K562 (cell line): ENCODE results near the gene CT47A1. TPM values are rescaled to one million over a fixed set of nuclear protein-coding genes. Genes with fewer than 3 reads are reported as not detected.

Source experiments
- ATAC-seq: fragments of 200-7000 bp; cut with Tn5 transposase; 3 replicates; pipeline ENCODE4 v1.9.1; 2020; ENCODE audit warnings: moderate library complexity
- BruUV-seq: library from RNA; stranded (reverse); fragments of 400-500 nt; replicated peaks from 2 replicates; lab custom pipeline; 2021; lab: Mats Ljungman, UMichigan
- CTCF ChIA-PET: fragments of 300-600 bp; formaldehyde crosslinking; extraction: SDS; loops from one replicate; lab custom pipeline; 2021; ENCODE audit warnings: low intra/inter-chr PET ratio; lab: Yijun Ruan, JAX
- POLR2A ChIA-PET: fragments of 300-600, 350-650 bp; sonication (Branson Sonifier 250); formaldehyde crosslinking; extraction: SDS; loops from one replicate; lab custom pipeline; 2021; ENCODE audit warnings: antibody characterized with exemption, inconsistent platforms; lab: Yijun Ruan, JAX
- DNase-seq, 4 experiments: peaks; one replicate each; pipeline versions ENCODE4 v3.0.0 to v3.0.0-alpha.2; 2011 to 2018; ENCODE audit warnings: low spot score in 3 of 4, mixed read lengths in 3 of 4; ENCODE audit errors: extremely low read depth in 1 of 4
- FAIRE-seq: peaks from 2 replicates; lab custom pipeline; 2011; peaks lifted over from hg19 to GRCh38; lab: Jason Lieb, UNC
- H2AFZ ChIP-seq: 2 replicates; pipeline ENCODE4 v1.6.0; 2011; ENCODE audit warnings: low read depth, low read length, control low read depth, inconsistent platforms
- H3K27ac ChIP-seq: fragments of 200-600 bp; 3 replicates; pipeline ENCODE4 v1.8.0; 2011; ENCODE audit warnings: low read depth, mild to moderate bottlenecking, control low read depth, inconsistent platforms, low read length, moderate library complexity, mixed read lengths; ENCODE audit errors: extremely low read depth
- H3K27me3 ChIP-seq, 2 experiments: fragments of 300-600 bp in 1 of 2; 2 replicates in 1 of 2; 3 replicates in 1 of 2; pipeline versions ENCODE4 v1.6.0 to v1.8.0; 2011; ENCODE audit warnings: inconsistent platforms in 2 of 2, low read length in 2 of 2, mild to moderate bottlenecking in 1 of 2, mixed read lengths in 1 of 2, moderate library complexity in 1 of 2; ENCODE audit not compliant: control insufficient read depth in 2 of 2, insufficient read depth in 2 of 2
- H3K36me3 ChIP-seq: fragments of 300-600 bp; 3 replicates; pipeline ENCODE4 v1.8.0; 2011; ENCODE audit warnings: mild to moderate bottlenecking, low read length, inconsistent platforms; ENCODE audit not compliant: control insufficient read depth, insufficient read depth
- H3K4me1 ChIP-seq, 2 experiments: fragments of 200-600 bp in 1 of 2; replicated peaks in 1 of 2; 2 replicates in 1 of 2; 3 replicates in 1 of 2; pipeline versions ENCODE4 v1.5.1 to v1.8.0; 2011; ENCODE audit warnings: inconsistent platforms in 2 of 2, low read length in 2 of 2, mild to moderate bottlenecking in 1 of 2, mixed read lengths in 1 of 2, moderate library complexity in 1 of 2; ENCODE audit not compliant: control insufficient read depth in 2 of 2, insufficient read depth in 2 of 2
- H3K4me2 ChIP-seq: 2 replicates; pipeline ENCODE4 v1.6.1; 2011; ENCODE audit warnings: low read length, control low read depth, inconsistent platforms, mixed read lengths; ENCODE audit not compliant: insufficient read depth
- H3K4me3 ChIP-seq: fragments of 200-600 bp; sonication (generic), shearing (Covaris generic); 2 replicates; pipeline ENCODE4 v1.5.1; 2016; ENCODE audit warnings: control low read depth, inconsistent platforms
- H3K79me2 ChIP-seq: fragments of 200-600 bp; 3 replicates; pipeline ENCODE4 v1.8.0; 2011; ENCODE audit warnings: low read length, inconsistent platforms; ENCODE audit not compliant: control insufficient read depth, insufficient read depth
- H3K9ac ChIP-seq, 2 experiments: 2 replicates each; pipeline versions ENCODE4 v1.6.0 to v1.6.1; 2011; ENCODE audit warnings: low read depth in 2 of 2, low read length in 2 of 2, control low read depth in 1 of 2, inconsistent platforms in 1 of 2, mild to moderate bottlenecking in 1 of 2, mixed read lengths in 1 of 2; ENCODE audit not compliant: insufficient read depth in 1 of 2
- H3K9me1 ChIP-seq: one replicate; pipeline ENCODE4 v1.6.0; 2011; ENCODE audit warnings: inconsistent platforms, mild to moderate bottlenecking, low read length, moderate library complexity; ENCODE audit not compliant: control insufficient read depth, insufficient read depth
- H3K9me3 ChIP-seq: replicated peaks from 2 replicates; pipeline ENCODE4 v1.5.1; 2011; ENCODE audit warnings: low read depth, low read length, inconsistent platforms; ENCODE audit not compliant: control insufficient read depth, insufficient read depth
- H4K20me1 ChIP-seq: replicated peaks from 2 replicates; pipeline ENCODE4 v1.6.1; 2011; ENCODE audit warnings: low read length, inconsistent platforms, mixed read lengths; ENCODE audit not compliant: control insufficient read depth, insufficient read depth
- CHAMP1 ChIP-seq: fragments of 450-650 bp; IDR thresholded peaks from 2 replicates; pipeline ENCODE4 v1.6.1; 2016; ENCODE audit warnings: mild to moderate bottlenecking
- DPF2 ChIP-seq: fragments of 450-650 bp; IDR thresholded peaks from 2 replicates; pipeline ENCODE4 v1.6.1; 2016
- EWSR1 ChIP-seq: fragments of 450-650 bp; IDR thresholded peaks from 2 replicates; pipeline ENCODE4 v1.6.1; 2018; ENCODE audit warnings: borderline replicate concordance, mild to moderate bottlenecking, low read depth, moderate library complexity; ENCODE audit not compliant: partially characterized antibody
- HDGF ChIP-seq: fragments of 450-650 bp; IDR thresholded peaks from 2 replicates; pipeline ENCODE4 v1.6.1; 2016
- HOXB6 ChIP-seq: fragments of 250-450 bp; sonication (Bioruptor Pico); IDR thresholded peaks from 2 replicates; pipeline ENCODE4 v1.5.1; 2022; ENCODE audit warnings: mild to moderate bottlenecking, borderline replicate concordance
- NFATC3 ChIP-seq: fragments of 450-650 bp; IDR thresholded peaks from 2 replicates; pipeline ENCODE4 v1.6.1; 2017; ENCODE audit warnings: mild to moderate bottlenecking
- NFIX ChIP-seq: fragments of 250-450 bp; sonication (Bioruptor Pico); IDR thresholded peaks from 2 replicates; pipeline ENCODE4 v1.4.0; 2020; ENCODE audit warnings: low read depth, mild to moderate bottlenecking, moderate library complexity
- SMAD1 ChIP-seq: fragments of 150-350 bp; IDR thresholded peaks from 2 replicates; pipeline ENCODE4 v1.6.1; 2014; ENCODE audit warnings: low read length, low read depth; ENCODE audit not compliant: partially characterized antibody
- SMC3 ChIP-seq: conservative IDR thresholded peaks from 2 replicates; pipeline ENCODE4 v1.6.1; 2011; ENCODE audit warnings: low read depth, low read length, improper control_type of control experiment; ENCODE audit not compliant: insufficient read depth
- SNRNP70 ChIP-seq: fragments of 200-400 bp; formaldehyde crosslinking; optimal IDR thresholded peaks from 2 replicates; pipeline ENCODE3; 2017; ENCODE audit warnings: low read depth, low read length
- SP2 ChIP-seq: IDR thresholded peaks from 2 replicates; pipeline ENCODE4 v1.6.1; 2011; ENCODE audit warnings: mild to moderate bottlenecking, low read depth, low read length, moderate library complexity; ENCODE audit not compliant: poor library complexity, severe bottlenecking; ENCODE audit errors: extremely low read depth
- SRSF3 ChIP-seq: fragments of 200-400 bp; formaldehyde crosslinking; IDR thresholded peaks from 2 replicates; pipeline ENCODE4 v1.6.1; 2016; ENCODE audit warnings: mild to moderate bottlenecking, low read length, moderate library complexity; ENCODE audit not compliant: insufficient read depth
- ZFP30 ChIP-seq: fragments of 250-450 bp; sonication (Bioruptor Pico); IDR thresholded peaks from 2 replicates; pipeline ENCODE4 v1.8.0; 2022; ENCODE audit warnings: moderate library complexity, mild to moderate bottlenecking, inconsistent platforms, borderline replicate concordance
- ZNF124 ChIP-seq: sonication (generic); formaldehyde crosslinking; IDR thresholded peaks from 2 replicates; pipeline ENCODE4 v1.8.1; 2022; ENCODE audit warnings: missing genetic modification reagents
- ZNF140 ChIP-seq: fragments of 250-450 bp; sonication (Bioruptor Pico); IDR thresholded peaks from 2 replicates; pipeline ENCODE4 v1.8.0; 2021; ENCODE audit warnings: moderate library complexity, mild to moderate bottlenecking, inconsistent platforms
- ZNF165 ChIP-seq: fragments of 250-450 bp; sonication (Bioruptor Pico); IDR thresholded peaks from 2 replicates; pipeline ENCODE4 v1.4.0; 2020; ENCODE audit warnings: borderline replicate concordance
- WGBS: fragments of 100-300 bp; shearing (Covaris generic); methylation state at CpG from one replicate; pipeline ENCODE4 v1.1.6; 2016; ENCODE audit warnings: low coverage, mixed read lengths; ENCODE audit not compliant: insufficient coverage; ENCODE audit errors: missing lambda C conversion rate; 5-methylcytosine and 5-hydroxymethylcytosine counted together
- in situ Hi-C: fragments of 300-500 bp; cut with MboI; formaldehyde crosslinking; loops from 4 replicates; pipeline ENCODE4 v1.15.0; 2018; ENCODE audit warnings: inconsistent platforms, mixed read lengths
- intact Hi-C: fragments of 100-400 bp; cut with micrococcal nuclease; formaldehyde crosslinking; loops from 2 replicates; pipeline ENCODE4 v1.14.2; 2022
- polyA plus RNA-seq, 8 experiments: library from polyadenylated mRNA; depleted of rRNA in 4 of 8; stranded (reverse) in 5 of 8; unstranded in 3 of 8; fragments of >200 nt; fragmentation: Nextera tagmentation in 2 of 8; fragmentation: Illumina TruSeq in 1 of 8; extraction: Ambion mirVana in 2 of 8; extraction: Trizol in 1 of 8; gene quantifications; 2 replicates each; pipeline versions ENCODE4 v1.2.1 to v1.2.3, GENCODE V29; 2011 to 2014; ENCODE audit warnings: inconsistent platforms in 1 of 8, missing spikeins in 1 of 8
- total RNA-seq, 7 experiments: library from RNA; depleted of rRNA in 6 of 7; stranded (reverse); fragments of >200 nt in 6 of 7; fragmentation: Illumina TruSeq in 2 of 7; extraction: Trizol in 2 of 7; gene quantifications; 2 replicates each; pipeline versions ENCODE4 v1.2.1 to v1.2.3, GENCODE V29; 2011 to 2021; ENCODE audit warnings: low replicate concordance in 1 of 7
- TF ChIP-seq, protein P1 (sequence below): fragments of 450-650 bp; formaldehyde crosslinking; IDR thresholded peaks from 2 replicates; pipeline ENCODE4 v1.4.0; 2020; ENCODE audit warnings: mild to moderate bottlenecking, moderate library complexity
- TF ChIP-seq, protein P2 (sequence below): fragments of 450-650 bp; IDR thresholded peaks from 2 replicates; pipeline ENCODE4 v1.6.1; 2017; ENCODE audit warnings: antibody characterized with exemption

CT47A1 gene
- total and polyA plus RNA-seq, 9 of the 15 experiments (the other 6 are each of a cell fraction or from before 2014, with no cell fraction given), result 0.80 TPM; not detected in 8

DNA sequence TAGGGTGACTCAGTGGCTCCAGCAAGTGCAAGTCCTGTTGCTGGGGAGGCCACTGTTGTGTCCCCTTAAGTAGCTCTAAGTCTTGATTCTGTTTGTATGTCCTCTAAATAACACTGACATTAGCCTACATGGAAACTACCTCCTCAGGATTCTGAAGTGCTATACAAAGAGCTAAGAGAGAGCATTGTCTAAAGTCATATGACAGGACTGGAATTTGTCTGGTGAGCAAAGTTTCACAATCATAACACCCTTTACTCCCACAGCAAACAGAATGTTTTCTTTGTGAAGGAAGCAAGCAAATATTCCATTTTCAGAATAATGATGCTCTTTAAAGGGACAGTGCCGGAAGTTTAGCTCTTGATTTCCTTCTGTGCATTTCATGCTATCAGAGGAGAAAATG is 23.4 kb upstream of the CT47A1 start:
- ATAC-seq, result no peak
- no peak for FAIRE-seq
- H3K4me3 ChIP-seq, result no peak overlapping the region
- H3K9me1 ChIP-seq, result no peaks in the 10 kb centered on the region
- no peak for DNase-seq
- no peak overlapping the region for H2AFZ ChIP-seq
- ChIA-PET POLR2A (no interaction called here), CTCF (no interaction called here)
- intact Hi-C loops (no loop called here), in situ Hi-C loops (no loop called here)
- H3K27ac ChIP-seq, result no peak overlapping the region
- no peaks in the 10 kb centered on the region for H3K36me3 ChIP-seq
- H3K4me2 ChIP-seq, result no peak overlapping the region
- no peak overlapping the region for H3K9ac ChIP-seq
- H3K9me3 ChIP-seq, result no peaks in the 10 kb centered on the region
- H3K27me3 ChIP-seq, result no peaks in the 10 kb centered on the region
- H3K79me2 ChIP-seq, result no peaks in the 10 kb centered on the region
- TF ChIP-seq HDGF (no peak), ZNF124 (CRISPR knock-in tag) (no peak), EWSR1 (no peak), NFATC3 (no peak), NFIX (CRISPR knock-in tag) (no peak), ZNF140 (CRISPR knock-in tag) (no peak), SRSF3 (no peak), ZNF165 (CRISPR knock-in tag) (no peak), ZFP30 (CRISPR knock-in tag) (no peak), SP2 (no peak), SNRNP70 (no peak), DPF2 (no peak), SMC3 (no peak), SMAD1 (no peak), CHAMP1 (no peak), HOXB6 (CRISPR knock-in tag) (no peak)
- TF ChIP-seq, protein P1, sequence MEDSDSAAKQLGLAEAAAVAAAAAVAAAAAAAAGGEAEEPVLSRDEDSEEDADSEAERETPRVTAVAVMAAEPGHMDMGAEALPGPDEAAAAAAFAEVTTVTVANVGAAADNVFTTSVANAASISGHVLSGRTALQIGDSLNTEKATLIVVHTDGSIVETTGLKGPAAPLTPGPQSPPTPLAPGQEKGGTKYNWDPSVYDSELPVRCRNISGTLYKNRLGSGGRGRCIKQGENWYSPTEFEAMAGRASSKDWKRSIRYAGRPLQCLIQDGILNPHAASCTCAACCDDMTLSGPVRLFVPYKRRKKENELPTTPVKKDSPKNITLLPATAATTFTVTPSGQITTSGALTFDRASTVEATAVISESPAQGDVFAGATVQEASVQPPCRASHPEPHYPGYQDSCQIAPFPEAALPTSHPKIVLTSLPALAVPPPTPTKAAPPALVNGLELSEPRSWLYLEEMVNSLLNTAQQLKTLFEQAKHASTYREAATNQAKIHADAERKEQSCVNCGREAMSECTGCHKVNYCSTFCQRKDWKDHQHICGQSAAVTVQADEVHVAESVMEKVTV (CRISPR knock-in tag), result no peak
- TF ChIP-seq, protein P2, sequence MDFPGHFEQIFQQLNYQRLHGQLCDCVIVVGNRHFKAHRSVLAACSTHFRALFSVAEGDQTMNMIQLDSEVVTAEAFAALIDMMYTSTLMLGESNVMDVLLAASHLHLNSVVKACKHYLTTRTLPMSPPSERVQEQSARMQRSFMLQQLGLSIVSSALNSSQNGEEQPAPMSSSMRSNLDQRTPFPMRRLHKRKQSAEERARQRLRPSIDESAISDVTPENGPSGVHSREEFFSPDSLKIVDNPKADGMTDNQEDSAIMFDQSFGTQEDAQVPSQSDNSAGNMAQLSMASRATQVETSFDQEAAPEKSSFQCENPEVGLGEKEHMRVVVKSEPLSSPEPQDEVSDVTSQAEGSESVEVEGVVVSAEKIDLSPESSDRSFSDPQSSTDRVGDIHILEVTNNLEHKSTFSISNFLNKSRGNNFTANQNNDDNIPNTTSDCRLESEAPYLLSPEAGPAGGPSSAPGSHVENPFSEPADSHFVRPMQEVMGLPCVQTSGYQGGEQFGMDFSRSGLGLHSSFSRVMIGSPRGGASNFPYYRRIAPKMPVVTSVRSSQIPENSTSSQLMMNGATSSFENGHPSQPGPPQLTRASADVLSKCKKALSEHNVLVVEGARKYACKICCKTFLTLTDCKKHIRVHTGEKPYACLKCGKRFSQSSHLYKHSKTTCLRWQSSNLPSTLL, result no peak
- no peaks in the 10 kb centered on the region for H3K4me1 ChIP-seq
- BruUV-seq, result no TSS peak
- H4K20me1 ChIP-seq, result no peaks in the 10 kb centered on the region
- WGBS, result 0% methylated on average over 1 of the region's 1 CpG
